ENCODE results near the gene THAP7.
A peak's percentile ranks its signal among the peaks of the same experiment; 100 is the strongest.

Gene THAP7

DNA sequence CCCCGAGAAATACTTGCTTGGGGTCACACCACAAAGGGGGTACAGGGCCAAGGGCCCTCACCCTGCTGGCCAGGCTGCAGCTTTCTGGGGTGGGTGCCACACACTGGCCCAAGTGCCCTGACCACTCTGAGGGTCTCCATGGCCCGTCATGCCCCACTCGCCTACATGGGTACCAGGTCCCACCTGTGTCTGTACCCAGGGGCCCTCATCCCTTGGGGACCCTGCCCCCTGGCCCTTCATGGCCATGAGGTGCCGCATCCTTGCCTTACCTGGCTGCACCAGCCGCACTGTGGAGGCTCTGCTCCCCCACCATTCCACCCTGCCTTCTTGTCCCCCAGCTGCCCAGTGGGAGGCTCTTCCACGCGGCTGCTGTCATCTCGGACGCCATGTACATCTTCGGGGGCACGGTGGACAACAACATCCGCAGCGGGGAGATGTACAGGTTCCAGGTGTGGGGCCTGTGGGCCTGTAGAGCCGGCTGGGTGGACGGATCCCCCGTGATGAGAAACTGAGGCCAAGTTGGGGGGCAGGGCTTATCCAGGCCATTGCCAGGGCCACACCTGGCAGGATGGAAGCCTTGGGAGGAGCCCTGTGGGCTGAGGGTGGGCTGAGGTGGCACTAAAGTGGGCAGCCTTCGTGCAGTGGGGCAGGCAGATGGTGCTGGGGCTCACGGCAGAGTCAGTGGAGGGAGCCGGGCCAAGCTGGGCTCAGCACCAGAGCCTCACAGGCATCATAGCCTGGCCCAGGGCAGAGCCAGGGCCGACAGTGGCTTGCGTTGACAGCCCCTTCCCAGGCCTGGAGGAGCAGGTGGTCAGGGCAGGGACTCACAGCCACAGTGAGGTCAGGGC, 9.2 kb downstream of the THAP7 start:
- DNase-seq = no peak

DNA sequence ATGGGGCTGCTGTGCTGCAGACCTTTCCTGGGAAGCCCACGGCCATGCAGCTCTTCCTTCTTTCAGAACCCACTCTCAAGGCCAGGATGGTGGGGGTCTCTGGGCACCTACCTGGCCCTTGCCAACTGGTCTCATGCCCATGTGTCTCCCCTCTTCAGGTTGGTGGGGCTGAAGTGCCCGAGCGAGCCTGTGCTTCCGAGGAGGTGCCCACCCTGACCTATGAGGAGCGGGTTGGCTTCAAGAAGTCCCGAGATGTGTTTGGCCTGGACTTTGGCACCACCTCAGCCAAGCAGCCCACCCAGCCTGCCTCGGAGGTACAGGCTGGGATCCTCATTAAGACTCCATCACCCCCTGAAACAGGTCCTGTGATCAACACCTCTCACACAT, 9.9 kb downstream of the THAP7 start:
- no peak for DNase-seq

DNA sequence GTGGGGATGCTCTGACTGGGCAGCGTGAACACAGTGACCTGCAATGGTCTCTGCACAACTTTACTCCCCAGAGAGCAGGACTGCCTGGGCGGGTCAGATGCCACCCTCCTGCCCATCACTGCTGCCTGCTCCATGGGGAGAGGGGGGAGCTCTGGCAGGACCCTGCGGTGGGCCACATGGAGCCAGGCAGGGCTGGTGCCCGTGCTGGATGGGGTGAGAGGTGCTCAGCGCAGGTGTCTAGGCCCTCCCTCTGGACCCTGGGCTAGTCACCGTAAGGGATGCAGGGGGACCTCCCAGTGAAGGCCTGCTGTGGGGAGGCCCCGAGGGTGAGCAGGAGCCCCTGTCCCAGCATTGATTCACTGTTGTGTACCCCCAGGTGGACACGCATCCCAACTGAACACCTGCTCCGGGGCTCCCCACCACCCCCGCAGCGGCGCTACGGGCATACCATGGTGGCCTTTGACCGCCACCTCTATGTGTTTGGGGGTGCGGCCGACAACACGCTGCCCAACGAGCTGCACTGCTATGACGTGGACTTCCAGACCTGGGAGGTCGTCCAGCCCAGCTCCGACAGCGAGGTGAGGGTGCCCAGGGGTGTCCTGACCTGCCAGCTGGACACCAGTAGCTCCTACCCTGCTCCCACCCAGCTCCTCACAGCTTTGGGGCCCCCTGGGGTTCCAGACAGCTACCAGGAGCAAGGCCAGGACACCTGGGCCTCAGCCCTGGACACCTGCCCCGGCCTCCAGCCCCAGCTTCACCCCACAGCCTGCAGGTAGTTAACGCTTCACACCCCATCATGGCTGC, 10.5 kb downstream of the THAP7 start:
- no peak for DNase-seq

DNA sequence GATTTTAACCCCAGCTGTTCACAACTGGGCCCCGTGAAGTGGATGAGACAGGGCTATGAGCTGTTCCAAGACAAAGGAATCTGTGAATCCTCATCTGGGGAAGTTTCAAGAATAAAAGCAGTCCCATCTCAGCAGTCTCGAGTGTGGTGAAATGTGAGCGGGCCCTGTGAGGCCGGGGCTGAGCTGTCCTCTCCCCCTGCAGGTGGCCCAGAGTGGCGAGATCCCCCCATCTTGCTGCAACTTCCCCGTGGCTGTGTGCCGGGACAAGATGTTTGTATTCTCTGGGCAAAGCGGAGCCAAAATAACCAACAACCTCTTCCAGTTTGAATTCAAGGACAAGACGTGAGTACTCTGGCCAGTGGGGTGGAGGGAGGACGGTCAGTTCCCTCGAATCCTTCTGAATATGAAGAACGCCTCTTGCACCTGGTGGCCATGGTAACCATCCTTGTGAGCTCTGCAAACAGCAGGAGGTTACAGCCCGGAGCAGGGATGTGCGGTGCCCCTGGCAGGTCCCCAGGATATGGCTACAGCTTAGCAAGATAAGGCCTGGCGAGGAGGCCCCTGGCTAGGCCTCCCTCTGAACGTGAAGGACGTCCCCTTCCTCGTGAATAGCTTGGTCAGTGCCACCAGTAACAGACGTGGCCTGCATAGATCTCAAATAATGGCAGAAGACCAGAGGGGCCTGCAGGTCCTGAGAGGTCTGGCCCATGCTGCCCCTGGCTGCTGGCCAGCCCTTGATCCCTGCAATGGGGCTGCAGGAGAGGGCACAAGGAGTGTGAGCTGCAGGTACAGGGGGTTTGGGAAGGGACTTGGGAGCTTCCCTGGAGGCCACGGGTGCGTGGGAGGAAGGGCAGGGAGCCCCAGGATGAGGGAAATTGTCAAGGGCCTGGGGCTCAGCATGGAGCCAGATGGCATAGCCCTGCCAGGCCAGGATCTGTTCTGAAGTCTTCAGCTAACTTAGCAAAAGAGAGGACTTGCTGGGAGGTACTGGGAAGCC, 11.4 kb downstream of the THAP7 start:
- DNase-seq = no peak

DNA sequence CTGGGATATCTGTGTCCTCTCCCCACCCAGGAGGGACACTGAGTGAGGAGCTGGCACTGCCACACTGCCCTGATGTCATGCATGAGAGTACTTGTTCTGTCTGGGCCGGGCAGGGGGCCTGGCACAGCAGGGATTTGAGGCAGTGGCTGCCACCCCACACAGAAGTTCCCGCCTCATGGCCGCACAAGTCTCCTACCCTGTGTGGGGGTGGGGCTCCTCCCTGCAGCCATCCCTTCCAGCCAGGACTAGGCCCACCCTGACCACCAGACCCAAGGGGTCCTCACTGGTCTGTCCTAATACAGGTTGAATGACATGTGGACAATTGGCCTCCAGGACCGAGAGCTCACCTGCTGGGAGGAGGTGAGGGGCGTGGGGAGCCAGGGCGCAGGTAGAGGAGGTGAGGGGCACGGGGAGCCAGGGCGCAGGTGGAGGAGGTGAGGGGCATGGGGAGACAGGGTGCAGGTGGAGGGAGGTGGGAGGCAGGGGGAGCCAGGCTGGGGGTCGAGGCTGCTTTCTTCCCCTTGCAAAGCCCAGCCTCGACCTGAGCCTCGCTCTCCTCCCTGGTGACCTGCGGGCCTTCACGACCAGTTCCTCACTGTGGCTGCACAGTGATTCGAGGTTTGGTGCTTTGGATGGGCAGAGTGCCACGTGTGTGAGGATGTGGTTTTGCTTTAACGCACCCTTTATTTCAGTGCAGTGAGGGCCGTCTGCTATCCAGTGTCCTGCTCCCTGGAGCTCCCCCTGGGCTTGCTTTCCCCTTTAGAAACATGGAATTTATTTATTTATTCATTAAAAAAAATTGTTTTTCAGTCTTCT, 12.4 kb downstream of the THAP7 start:
- DNase-seq = no peak

DNA sequence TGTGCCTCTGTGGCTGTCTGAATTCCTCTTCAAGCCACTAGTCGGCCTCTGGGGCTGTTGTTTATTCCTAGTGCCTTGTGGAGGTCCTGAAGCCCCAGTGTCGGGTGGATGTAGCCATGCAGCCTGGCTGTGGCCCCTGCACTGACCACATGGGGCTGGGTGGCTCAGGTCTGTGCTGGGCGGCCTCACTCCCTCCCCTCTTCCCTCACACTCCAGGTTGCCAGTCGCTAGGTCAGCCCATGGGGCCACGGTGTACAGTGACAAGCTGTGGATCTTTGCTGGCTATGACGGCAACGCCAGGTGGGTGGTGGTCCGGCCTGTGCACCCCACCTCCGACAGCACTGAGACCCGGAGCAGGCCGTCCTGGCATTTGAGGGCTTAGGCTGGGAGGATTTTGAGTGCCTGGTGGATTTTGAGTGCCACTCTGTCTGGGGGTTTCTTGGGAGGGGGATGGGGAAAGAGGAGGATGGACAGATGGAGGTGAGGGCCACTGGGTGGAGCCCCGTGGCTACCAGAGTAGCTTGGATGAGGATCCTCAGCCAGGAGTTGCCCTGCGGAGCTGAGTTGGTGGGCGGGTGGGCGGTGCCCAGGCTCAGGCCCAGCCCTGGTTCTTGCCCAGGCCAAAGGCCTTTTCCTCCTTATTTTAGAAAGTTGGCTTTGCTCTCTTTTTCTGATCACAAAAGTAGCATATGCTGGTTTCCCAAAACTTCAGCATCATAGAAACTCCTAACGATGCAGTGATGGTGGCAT, 13.2 kb downstream of the THAP7 start:
- DNase-seq = no peak

DNA sequence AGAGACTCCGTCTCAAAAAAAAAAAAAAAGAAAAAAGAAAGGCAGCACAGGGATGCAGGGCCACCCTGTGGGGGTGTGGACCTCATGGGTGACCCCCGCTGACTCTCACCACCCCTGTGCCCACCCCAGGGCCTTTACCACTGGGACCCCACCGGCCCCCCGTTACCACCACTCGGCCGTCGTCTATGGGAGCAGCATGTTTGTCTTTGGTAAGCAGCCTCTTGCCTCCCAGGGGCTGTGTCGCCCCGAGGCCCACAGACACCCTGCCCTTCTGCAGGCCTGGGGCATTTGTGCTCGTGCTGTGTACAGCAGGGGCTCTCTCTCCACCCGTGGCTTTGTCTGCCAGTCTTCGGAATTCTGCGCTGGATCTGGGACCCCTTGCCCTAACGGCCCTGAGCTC, 14.5 kb downstream of the THAP7 start:
- no peak for DNase-seq

DNA sequence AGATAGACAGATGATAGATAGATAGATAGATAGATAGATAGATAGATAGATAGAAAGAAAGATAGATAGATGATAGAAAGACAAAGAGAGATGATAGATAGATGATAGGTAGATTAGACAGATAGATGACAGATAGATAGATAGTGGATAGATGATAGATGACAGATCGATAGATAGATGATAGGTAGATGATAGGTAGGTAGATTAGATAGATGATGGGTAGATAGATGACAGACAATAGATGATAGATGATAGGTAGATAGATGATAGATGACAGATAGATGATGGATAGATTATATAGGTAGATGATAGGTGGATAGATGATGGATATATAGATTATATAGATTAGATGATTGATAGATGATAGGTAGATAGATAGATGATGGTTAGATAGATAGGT, 15.6 kb downstream of the THAP7 start:
- DNase-seq = no peak

DNA sequence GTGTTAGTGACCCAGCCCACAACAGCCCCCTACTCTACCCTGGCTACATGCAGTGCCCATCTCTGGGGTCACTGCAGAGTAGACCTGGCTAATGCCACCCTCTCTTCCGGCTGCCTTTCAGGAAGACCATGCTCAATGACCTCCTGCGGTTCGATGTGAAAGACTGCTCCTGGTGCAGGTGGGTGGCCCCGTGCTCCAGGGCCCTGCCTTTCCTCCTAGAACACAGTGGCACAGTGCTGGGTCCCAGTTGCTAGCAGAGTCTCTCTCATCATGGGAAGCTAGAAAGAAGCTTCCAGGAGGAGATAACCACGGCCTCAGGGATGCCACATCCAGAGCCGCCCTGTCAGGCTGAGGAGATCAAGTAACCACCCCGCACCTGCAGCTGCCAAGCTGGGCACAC, 16.2 kb downstream of the THAP7 start:
- no peak for DNase-seq

DNA sequence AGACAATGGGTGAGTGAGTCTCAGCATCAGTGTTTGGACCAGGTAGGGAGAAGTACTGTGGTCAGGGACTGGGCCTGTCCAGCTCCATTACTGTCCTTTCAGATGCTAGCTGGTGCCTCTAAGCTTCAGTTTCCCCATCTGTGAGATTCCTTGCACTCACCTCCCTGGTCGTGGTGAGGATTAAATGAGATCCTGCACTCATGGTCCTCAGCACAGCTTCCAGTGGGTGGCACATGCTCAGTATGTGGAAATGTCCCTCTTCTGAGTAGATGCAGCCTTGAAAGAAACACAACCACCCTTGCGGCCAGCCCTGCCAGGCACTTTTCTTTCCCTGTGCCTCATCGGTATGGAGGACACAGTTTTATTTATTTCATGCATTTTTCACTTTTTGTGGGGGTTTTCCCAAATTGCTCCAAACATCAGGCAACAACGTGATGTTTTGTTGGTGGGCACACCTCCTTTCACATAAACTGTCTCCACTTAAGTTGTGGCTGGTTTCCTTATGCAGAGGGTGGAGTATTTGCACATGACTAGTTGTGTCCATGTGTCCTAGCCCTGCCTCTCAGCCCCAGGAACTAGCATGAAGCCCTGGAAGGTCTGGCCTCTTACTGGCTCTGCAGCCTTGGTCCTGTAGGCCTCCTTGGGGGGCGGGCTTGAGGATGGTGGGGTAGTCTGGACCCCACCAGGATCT, 18.7 kb downstream of the THAP7 start:
- no peak for DNase-seq

DNA sequence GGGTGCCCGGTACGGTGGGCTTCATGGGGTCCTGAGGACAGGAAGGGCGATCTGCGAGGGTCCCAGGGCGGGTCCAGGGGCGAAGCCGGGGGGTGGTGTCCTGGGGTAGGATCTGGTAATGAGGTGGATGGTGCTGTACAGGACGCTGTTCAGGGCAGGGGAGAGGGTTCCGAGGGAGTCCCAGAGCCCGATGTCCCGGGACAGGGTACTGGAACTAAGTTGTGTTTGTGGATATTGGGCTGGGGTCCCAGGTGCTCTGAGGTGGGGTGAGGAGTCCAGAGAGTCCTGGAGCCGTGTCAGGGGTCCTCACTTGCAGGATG, 19.4 kb downstream of the THAP7 start:
- no peak for DNase-seq

DNA sequence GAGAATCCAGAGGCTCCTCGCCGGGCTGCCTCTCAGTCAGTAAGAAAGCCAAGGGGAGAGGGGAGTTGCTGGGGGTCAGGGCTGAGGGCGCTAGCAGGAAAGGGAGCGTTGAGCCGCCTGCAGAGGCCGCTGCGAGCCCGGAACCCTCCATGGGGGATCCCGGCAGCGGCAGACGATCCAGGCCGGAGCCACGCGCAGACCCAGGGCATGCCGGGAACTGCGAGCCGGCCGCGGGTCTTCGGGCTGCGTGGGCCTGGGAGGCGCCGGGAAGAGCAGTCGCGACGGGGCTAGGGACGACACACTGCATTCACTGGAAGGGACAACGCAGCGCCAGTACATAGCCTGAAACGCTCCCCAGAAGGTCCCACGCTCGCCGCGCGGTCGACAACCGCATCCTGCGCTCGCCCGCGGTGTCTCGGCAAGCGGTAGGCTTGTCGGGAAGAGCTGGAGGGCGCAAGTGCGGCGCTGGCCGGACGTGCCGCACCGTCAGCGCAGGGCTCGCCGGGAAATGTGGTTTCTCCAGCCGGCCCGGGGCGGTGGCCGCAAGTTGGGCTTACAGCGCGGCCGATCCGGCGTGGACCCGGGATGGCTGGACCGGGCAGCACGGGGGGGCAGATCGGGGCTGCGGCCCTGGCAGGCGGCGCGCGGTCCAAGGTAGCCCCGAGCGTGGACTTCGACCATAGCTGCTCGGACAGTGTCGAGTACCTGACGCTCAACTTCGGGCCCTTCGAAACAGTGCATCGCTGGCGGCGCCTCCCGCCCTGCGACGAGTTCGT, 19.9 kb downstream of the THAP7 start, which contains the start of gene LZTR1:
TSS of gene LZTR1 (plus strand) at position 511 of the 776 bp plus-strand sequence. CDS start at position 586, 75 bp downstream.
- DNase-seq = peak; percentile 75

DNA sequence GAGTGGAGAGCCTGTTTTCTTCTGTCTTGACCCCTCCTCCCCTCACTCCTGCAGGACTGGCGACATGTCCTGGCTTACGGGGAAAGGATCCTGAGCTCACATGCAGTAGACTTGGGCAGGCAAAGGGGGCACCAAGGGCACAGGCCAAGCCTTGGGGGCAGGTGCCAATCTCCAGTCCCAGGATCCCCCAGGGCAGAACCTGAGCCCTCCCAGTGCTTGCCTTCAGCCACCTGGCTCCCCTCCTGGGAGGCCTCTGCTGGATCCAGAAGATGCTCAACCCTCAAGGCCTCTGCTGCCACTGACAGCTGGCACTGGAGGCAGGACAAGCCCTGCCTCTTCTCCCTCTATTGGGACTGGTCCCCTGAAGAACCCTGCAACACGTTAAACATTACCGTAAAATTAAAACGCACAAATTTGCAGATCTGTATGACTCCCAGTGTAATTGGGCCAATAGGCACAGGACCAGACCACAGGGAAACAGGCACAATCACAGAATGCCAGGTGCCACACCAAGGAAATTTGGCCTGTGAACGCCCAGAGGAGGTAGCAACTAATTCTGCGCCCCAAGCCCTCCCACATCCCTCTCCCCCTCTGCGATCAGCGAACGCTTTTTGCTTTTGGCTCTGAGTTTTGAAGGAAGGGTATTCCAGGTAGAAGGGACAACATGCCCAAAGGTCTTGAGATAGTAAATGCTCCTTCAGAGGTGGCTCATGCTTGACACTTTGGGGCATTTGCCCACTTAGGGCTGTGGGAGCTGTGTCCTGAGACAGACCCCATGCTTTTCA, 20.8 kb downstream of the THAP7 start:
- DNase-seq = no peak

DNA sequence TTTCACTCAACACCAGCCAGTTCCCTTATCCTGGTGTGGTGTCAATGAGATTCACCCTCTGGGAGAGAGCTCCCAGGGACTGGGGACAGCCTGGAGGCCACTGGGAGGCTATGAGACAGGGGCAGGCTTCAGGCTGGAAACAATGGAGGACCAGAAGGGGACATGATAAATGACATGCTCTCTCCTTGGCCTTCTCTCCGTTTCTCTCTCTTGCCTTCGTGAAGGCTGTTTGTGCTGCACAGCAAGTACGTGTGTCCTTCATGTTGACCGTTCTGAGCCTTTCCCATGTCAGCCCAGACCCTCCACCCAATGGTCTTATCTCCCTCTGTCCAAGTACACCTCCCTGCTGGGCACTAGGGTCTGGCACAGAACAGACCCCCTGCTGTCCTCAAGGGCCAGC, 21.4 kb downstream of the THAP7 start:
- no peak for DNase-seq

DNA sequence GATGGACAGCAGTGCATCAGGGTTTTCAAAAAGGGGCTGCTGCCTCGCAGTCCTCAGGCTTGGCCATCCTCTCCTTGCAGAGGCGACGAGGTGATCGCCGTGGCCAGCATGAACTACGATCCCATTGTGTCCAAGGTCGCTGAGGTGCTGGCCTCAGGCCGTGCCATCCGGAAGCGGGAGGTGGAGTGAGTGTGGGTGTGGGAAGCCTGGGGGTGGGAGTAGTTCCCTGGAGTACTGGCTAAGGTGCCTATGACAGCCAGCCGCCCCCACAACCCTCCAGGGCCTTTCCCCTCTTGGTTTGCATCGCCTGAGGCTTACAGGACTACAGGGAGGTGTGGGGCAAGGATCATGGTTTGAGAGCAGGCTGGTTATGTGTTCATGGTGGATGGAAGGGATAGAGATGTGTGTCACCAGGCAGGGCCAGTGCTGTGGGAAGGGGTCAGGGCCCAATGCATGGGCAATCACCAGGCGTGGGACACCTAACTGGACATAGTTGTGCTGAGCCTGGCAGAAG, 21.9 kb downstream of the THAP7 start:
- DNase-seq = no peak

DNA sequence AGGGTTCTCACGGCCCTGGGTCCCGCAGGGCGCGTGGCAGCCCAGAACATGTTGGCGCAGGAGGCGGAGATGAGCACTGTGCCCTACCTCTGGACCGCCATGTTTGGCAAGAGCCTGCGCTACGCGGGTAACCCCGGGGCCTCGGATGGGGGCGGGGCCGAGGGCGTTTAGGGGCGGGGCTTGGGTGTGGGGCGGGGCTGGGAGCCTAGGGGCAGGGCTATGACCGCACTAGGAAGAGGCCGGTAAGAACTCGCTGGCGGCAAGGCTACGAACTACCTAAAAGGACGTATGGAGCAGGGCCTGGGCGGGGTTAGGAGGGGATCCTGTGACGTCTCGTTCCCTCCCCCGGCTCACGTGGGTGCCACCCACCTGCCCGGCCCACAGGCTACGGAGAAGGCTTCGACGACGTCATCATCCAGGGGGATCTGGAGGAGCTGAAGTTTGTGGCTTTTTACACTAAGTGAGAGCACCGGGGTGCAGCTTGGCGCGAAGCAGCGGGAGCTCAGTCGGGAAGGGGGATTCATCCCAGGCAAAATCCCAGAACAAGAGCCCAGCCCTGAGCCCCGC, 22.6 kb downstream of the THAP7 start:
- DNase-seq = peak; percentile 88

DNA sequence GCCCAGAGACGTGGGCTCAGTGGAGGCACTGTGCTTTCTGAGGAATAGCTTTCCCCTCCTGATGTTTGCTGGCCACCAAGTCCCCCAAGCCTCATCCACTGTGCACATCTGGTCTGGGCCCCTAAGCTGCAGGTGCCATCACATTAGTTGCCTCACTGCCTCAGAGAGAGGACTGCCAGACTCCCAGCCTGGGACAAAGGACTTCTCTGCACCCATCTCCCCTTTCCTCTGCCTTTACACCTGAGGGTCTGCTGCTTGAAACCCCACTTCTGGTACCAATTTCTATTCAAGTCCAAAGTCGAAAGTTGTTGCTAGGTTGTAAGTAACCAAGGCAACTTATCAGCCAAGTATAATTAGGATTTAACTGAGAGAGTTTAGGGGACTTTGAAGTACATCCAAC, 23.5 kb downstream of the THAP7 start:
- no peak for DNase-seq

DNA sequence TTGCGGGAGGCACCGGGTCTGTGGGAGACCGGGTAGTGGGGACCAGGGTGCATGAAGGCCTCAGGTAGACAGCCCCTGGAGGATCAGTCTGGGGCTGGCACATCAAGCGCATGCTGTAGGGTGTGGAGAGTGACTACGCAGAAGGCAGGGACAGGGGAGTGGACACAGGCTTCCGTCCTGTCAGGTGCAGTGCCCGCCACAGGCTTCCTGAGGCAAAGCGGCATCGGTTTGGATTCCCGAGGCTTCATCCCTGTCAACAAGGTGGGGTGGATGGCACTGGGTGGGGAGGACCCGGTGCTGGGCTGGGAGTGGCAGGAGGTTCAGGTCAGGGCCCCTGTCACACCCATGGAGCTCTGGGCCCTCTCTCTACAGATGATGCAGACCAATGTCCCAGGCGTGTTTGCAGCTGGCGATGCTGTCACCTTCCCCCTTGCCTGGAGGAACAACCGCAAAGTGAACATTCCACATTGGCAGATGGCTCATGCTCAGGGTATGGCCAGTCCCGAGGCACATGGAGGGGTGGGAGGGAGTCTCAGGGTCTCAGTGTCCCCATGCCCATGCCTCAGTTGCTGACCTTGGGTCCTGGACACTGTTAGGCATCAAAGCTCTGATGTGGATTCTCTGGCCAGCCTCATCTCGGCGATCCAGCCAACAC, 24.3 kb downstream of the THAP7 start:
- DNase-seq = no peak

All from CD4-positive, alpha-beta T cell treated with Interleukin-15 for 1 hour (primary cell).